ENCODE results near the gene NEDD4L. TPM values are rescaled to one million over a fixed set of nuclear protein-coding genes. Genes with fewer than 3 reads are reported as not detected.

The NEDD4L gene
- total RNA-seq, 1 experiment from 2014 or later, result 42.9 TPM

GRCh38 chr18:58367425-58368140, 323.6 kb downstream of the NEDD4L start:
- intact Hi-C loops (cut with micrococcal nuclease; ENCODE audit: unreplicated experiment), result no loop called here
- H3K36me3 ChIP-seq (ENCODE audit: control insufficient read depth, insufficient read depth, low read length), result peaks cover 2% of the 10 kb centered on the region; the same call in 1 of the 2 replicates
- DNase-seq (ENCODE audit: low read depth, low spot score), result no peak
- ChIA-PET POLR2A (interaction anchor here (0.5 kb wide), 2 partner anchors 20 to 677 kb away, joined by 5 to 6 read pairs; no protein-coding TSS in a partner anchor), CTCF (no interaction called here)
- no peaks in the 10 kb centered on the region for H3K27me3 ChIP-seq (ENCODE audit: control insufficient read depth, insufficient read depth, low read length)
- in situ Hi-C loops (cut with HindIII; ENCODE audit: low pct_unique_long_range_greater_than_20kb, low sequenced_read_pairs), result no loop called here
- no peaks in the 10 kb centered on the region for H3K4me1 ChIP-seq (ENCODE audit: control insufficient read depth, insufficient read depth, low read length)
- H3K9me3 ChIP-seq (ENCODE audit: control insufficient read depth, insufficient read depth, low read depth, low read length), result no peaks in the 10 kb centered on the region
- TF ChIP-seq POLR2AphosphoS5 (IDR thresholded peaks at IDR 0.05; ENCODE audit: low read depth, low read length) (no peak), SIN3A (IDR thresholded peaks at IDR 0.05; ENCODE audit: borderline replicate concordance, insufficient read depth, low read depth, low read length) (no peak), TCF7L2 (IDR thresholded peaks at IDR 0.05; ENCODE audit: low read depth, low read length) (no peak), REST (IDR thresholded peaks at IDR 0.05; ENCODE audit: insufficient read depth in 1 of 2, low read depth in 2 of 2, low read length in 1 of 2) (no peak)
- no peak overlapping the region for H3K27ac ChIP-seq (ENCODE audit: low read length)
- no peak overlapping the region for H3K4me3 ChIP-seq (ENCODE audit: low read depth in 2 of 2, low read length in 2 of 2)
- BruUV-seq (replicated peaks), result no TSS peak
- no peak for ATAC-seq

GRCh38 chr18:58369616-58370015, 325.6 kb downstream of the NEDD4L start:
- Histone ChIP-seq H3K9me3 (ENCODE audit: control insufficient read depth, insufficient read depth, low read depth, low read length) (no peaks in the 10 kb centered on the region), H3K4me1 (ENCODE audit: control insufficient read depth, insufficient read depth, low read length) (no peaks in the 10 kb centered on the region), H3K4me3 (ENCODE audit: low read depth in 2 of 2, low read length in 2 of 2) (no peak overlapping the region), H3K27ac (ENCODE audit: low read length) (no peak overlapping the region), H3K36me3 (ENCODE audit: control insufficient read depth, insufficient read depth, low read length) (peaks cover 4% of the 10 kb centered on the region; the same call in 1 of the 2 replicates), H3K27me3 (ENCODE audit: control insufficient read depth, insufficient read depth, low read length) (no peaks in the 10 kb centered on the region)
- DNase-seq (ENCODE audit: low read depth, low spot score) (no peak), ATAC-seq (no peak)
- ChIA-PET CTCF (interaction anchor here (0.6 kb wide), 1 partner anchor 61 kb away, joined by 5 read pairs; no protein-coding TSS in a partner anchor), POLR2A (no interaction called here)
- in situ Hi-C loops (cut with HindIII; ENCODE audit: low pct_unique_long_range_greater_than_20kb, low sequenced_read_pairs) (no loop called here), intact Hi-C loops (cut with micrococcal nuclease; ENCODE audit: unreplicated experiment) (no loop called here)
- no TSS peak for BruUV-seq (replicated peaks)
- TF ChIP-seq TCF7L2 (IDR thresholded peaks at IDR 0.05; ENCODE audit: low read depth, low read length) (no peak), POLR2AphosphoS5 (IDR thresholded peaks at IDR 0.05; ENCODE audit: low read depth, low read length) (no peak), REST (IDR thresholded peaks at IDR 0.05; ENCODE audit: insufficient read depth in 1 of 2, low read depth in 2 of 2, low read length in 1 of 2) (no peak), CTCF (IDR thresholded peaks at IDR 0.05) (no peak), SIN3A (IDR thresholded peaks at IDR 0.05; ENCODE audit: borderline replicate concordance, insufficient read depth, low read depth, low read length) (no peak)
